H9 (cell line): ENCODE results near the gene MYCBPAP. TPM values are rescaled to one million over a fixed set of nuclear protein-coding genes. Genes with fewer than 3 reads are reported as not detected.
A peak's percentile ranks its signal among the peaks of the same experiment; 100 is the strongest.

Experiments used
- DNase-seq: peaks from one replicate; pipeline ENCODE4 v3.0.0-alpha.2; 2017
- H2AFZ ChIP-seq: one replicate; pipeline ENCODE4 v1.6.1; 2013; ENCODE audit warnings: mild to moderate bottlenecking, low read length, control low read depth, moderate library complexity
- H2AK5ac ChIP-seq: 2 replicates; pipeline ENCODE4 v1.6.1; 2013; ENCODE audit warnings: low read length, control low read depth, mixed read lengths; ENCODE audit not compliant: insufficient read length
- H2BK120ac ChIP-seq: one replicate; pipeline ENCODE4 v1.6.1; 2013; ENCODE audit warnings: low read depth, mild to moderate bottlenecking, low read length, control low read depth, inconsistent platforms; ENCODE audit not compliant: poor library complexity, severe bottlenecking
- H2BK12ac ChIP-seq: 2 replicates; pipeline ENCODE4 v1.6.1; 2013; ENCODE audit warnings: low read length, control low read depth, mixed read lengths, low read depth; ENCODE audit not compliant: insufficient read length
- H2BK15ac ChIP-seq: 2 replicates; pipeline ENCODE4 v1.6.1; 2013; ENCODE audit warnings: low read depth, low read length, control low read depth
- H2BK20ac ChIP-seq: one replicate; pipeline ENCODE4 v1.6.1; 2013; ENCODE audit warnings: low read depth, mild to moderate bottlenecking, low read length, control low read depth, inconsistent platforms; ENCODE audit not compliant: poor library complexity, severe bottlenecking
- H2BK5ac ChIP-seq: 2 replicates; pipeline ENCODE4 v1.6.1; 2013; ENCODE audit warnings: low read length, control low read depth, mixed read lengths; ENCODE audit not compliant: insufficient read length
- H3K14ac ChIP-seq: 2 replicates; pipeline ENCODE4 v1.6.1; 2013; ENCODE audit warnings: low read length, control low read depth; ENCODE audit not compliant: insufficient read depth
- H3K18ac ChIP-seq: 2 replicates; pipeline ENCODE4 v1.6.1; 2013; ENCODE audit warnings: low read depth, mild to moderate bottlenecking, mixed read lengths, low read length, control low read depth; ENCODE audit not compliant: insufficient read length
- H3K23ac ChIP-seq: 2 replicates; pipeline ENCODE4 v1.6.1; 2013; ENCODE audit warnings: low read length, control low read depth, mixed read lengths, low read depth; ENCODE audit not compliant: insufficient read length
- H3K23me2 ChIP-seq: 2 replicates; pipeline ENCODE4 v1.6.1; 2013; ENCODE audit warnings: low read depth, mild to moderate bottlenecking, mixed read lengths, low read length, control low read depth; ENCODE audit not compliant: insufficient read length, poor library complexity, severe bottlenecking
- H3K27ac ChIP-seq: 2 replicates; pipeline ENCODE4 v1.5.1; 2013; ENCODE audit warnings: low read length, control low read depth, mixed read lengths, low read depth; ENCODE audit not compliant: insufficient read length
- H3K27me3 ChIP-seq: 2 replicates; pipeline ENCODE4 v1.6.1; 2013; ENCODE audit warnings: low read length, control low read depth, inconsistent platforms; ENCODE audit not compliant: insufficient read depth
- H3K4ac ChIP-seq: 2 replicates; pipeline ENCODE4 v1.6.1; 2013; ENCODE audit warnings: low read depth, mild to moderate bottlenecking, control low read depth, inconsistent platforms, low read length, moderate library complexity
- H3K4me1 ChIP-seq: 2 replicates; pipeline ENCODE4 v1.6.1; 2013; ENCODE audit warnings: low read length, control low read depth, inconsistent platforms; ENCODE audit not compliant: insufficient read depth
- H3K4me2 ChIP-seq: 2 replicates; pipeline ENCODE4 v1.6.1; 2013; ENCODE audit warnings: low read length, control low read depth, mixed read lengths; ENCODE audit not compliant: insufficient read length, insufficient read depth
- H3K56ac ChIP-seq: 2 replicates; pipeline ENCODE4 v1.6.1; 2013; ENCODE audit warnings: low read depth, mild to moderate bottlenecking, mixed read lengths, low read length, control low read depth; ENCODE audit not compliant: insufficient read length
- H3K79me1 ChIP-seq: 2 replicates; pipeline ENCODE4 v1.6.1; 2013; ENCODE audit warnings: low read depth, mild to moderate bottlenecking, moderate library complexity, low read length, control low read depth, inconsistent platforms; ENCODE audit not compliant: insufficient read depth, poor library complexity, severe bottlenecking
- H3K79me2 ChIP-seq: 2 replicates; pipeline ENCODE4 v1.6.1; 2013; ENCODE audit warnings: low read length, control low read depth, inconsistent platforms; ENCODE audit not compliant: insufficient read depth
- H3K9ac ChIP-seq: 2 replicates; pipeline ENCODE4 v1.6.1; 2013; ENCODE audit warnings: low read length, control low read depth, mixed read lengths; ENCODE audit not compliant: insufficient read length; ENCODE audit errors: extremely low read depth
- H3K9me3 ChIP-seq: one replicate; pipeline ENCODE4 v1.6.1; 2013; ENCODE audit warnings: low read depth, low read length, inconsistent platforms; ENCODE audit not compliant: control insufficient read depth
- H3T11ph ChIP-seq: one replicate; pipeline ENCODE4 v1.6.1; 2013; ENCODE audit warnings: mild to moderate bottlenecking, low read length, control low read depth, inconsistent platforms
- H4K20me1 ChIP-seq: one replicate; pipeline ENCODE4 v1.6.1; 2013; ENCODE audit not compliant: control insufficient read depth, insufficient read length, insufficient read depth
- H4K5ac ChIP-seq: 2 replicates; pipeline ENCODE4 v1.6.1; 2013; ENCODE audit warnings: low read depth, mild to moderate bottlenecking, mixed read lengths, low read length, control low read depth; ENCODE audit not compliant: insufficient read length
- H4K8ac ChIP-seq: replicated peaks from 2 replicates; pipeline ENCODE4 v1.6.1; 2013; ENCODE audit warnings: low read length, control low read depth, mixed read lengths, low read depth; ENCODE audit not compliant: insufficient read length
- H4K91ac ChIP-seq: 2 replicates; pipeline ENCODE4 v1.6.1; 2013; ENCODE audit warnings: low read depth, mild to moderate bottlenecking, moderate library complexity, mixed read lengths, low read length, control low read depth; ENCODE audit not compliant: insufficient read length
- H3K27ac Mint-ChIP-seq, 3 experiments: 2 replicates in 2 of 3; 3 replicates in 1 of 3; pipeline ENCODE4 v1.8.0; 2020 to 2021; ENCODE audit warnings: mixed read lengths in 3 of 3, mild to moderate bottlenecking in 1 of 3, moderate library complexity in 1 of 3
- H3K27me3 Mint-ChIP-seq: 2 replicates; pipeline ENCODE4 v1.8.0; 2021; ENCODE audit warnings: low read depth, mild to moderate bottlenecking, moderate library complexity, mixed read lengths
- H3K36me3 Mint-ChIP-seq, 3 experiments: 2 replicates in 2 of 3; 3 replicates in 1 of 3; pipeline ENCODE4 v1.8.0; 2020 to 2021; ENCODE audit warnings: low read depth in 3 of 3, mixed read lengths in 3 of 3; ENCODE audit not compliant: insufficient read depth in 1 of 3
- H3K4me1 Mint-ChIP-seq, 2 experiments: 2 replicates each; pipeline ENCODE4 v1.8.0; 2020; ENCODE audit warnings: mixed read lengths in 2 of 2
- H3K4me3 Mint-ChIP-seq, 2 experiments: 2 replicates in 1 of 2; 3 replicates in 1 of 2; pipeline ENCODE4 v1.8.0; 2020 to 2021; ENCODE audit warnings: mild to moderate bottlenecking in 2 of 2, mixed read lengths in 2 of 2, moderate library complexity in 1 of 2
- H3K9me3 Mint-ChIP-seq, 2 experiments: 2 replicates in 1 of 2; 3 replicates in 1 of 2; pipeline ENCODE4 v1.8.0; 2020; ENCODE audit warnings: mild to moderate bottlenecking in 2 of 2, mixed read lengths in 2 of 2, moderate library complexity in 1 of 2
- CTCF ChIP-seq: fragments of 200-600 bp; sonication (generic); conservative IDR thresholded peaks from 3 replicates; pipeline ENCODE4 v1.8.0; 2021; ENCODE audit warnings: antibody characterized with exemption, mild to moderate bottlenecking
- WGBS: extraction: QIAGEN DNeasy Blood & Tissue Kit; methylation state at CpG from one replicate; pipeline ENCODE4 v1.1.7; 2013; ENCODE audit warnings: missing lambda C conversion rate, low lambda C conversion rate, mixed read lengths; ENCODE audit not compliant: insufficient read length; ENCODE audit errors: extremely low coverage; 5-methylcytosine and 5-hydroxymethylcytosine counted together
- long read RNA-seq: library from polyadenylated mRNA; unstranded; transcript quantifications from one replicate; pipeline ENCODE4 v2.0.0, GENCODE V29; 2020
- total RNA-seq: library from RNA; stranded (reverse); gene quantifications from 2 replicates; pipeline ENCODE4 v1.2.1, GENCODE V29; 2021

MYCBPAP gene, protein sequence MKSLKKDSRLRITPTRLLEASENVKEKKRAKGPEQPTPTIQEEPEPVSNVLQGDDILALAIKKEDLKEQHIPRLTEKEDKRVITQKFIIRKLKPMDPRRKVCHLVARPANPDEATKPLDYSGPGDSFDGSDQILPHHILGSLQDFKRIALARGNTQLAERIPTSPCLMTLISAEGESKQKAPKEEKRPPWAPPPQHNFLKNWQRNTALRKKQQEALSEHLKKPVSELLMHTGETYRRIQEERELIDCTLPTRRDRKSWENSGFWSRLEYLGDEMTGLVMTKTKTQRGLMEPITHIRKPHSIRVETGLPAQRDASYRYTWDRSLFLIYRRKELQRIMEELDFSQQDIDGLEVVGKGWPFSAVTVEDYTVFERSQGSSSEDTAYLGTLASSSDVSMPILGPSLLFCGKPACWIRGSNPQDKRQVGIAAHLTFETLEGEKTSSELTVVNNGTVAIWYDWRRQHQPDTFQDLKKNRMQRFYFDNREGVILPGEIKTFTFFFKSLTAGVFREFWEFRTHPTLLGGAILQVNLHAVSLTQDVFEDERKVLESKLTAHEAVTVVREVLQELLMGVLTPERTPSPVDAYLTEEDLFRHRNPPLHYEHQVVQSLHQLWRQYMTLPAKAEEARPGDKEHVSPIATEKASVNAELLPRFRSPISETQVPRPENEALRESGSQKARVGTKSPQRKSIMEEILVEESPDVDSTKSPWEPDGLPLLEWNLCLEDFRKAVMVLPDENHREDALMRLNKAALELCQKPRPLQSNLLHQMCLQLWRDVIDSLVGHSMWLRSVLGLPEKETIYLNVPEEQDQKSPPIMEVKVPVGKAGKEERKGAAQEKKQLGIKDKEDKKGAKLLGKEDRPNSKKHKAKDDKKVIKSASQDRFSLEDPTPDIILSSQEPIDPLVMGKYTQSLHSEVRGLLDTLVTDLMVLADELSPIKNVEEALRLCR
- total RNA-seq, result 1.7 and 1.9 TPM in 2 replicates
- long read RNA-seq, partial matches to known transcripts, result 0 of 3 reads
- long read RNA-seq, other reads (novel, unspliced or antisense), result 2 of 3 reads

DNA sequence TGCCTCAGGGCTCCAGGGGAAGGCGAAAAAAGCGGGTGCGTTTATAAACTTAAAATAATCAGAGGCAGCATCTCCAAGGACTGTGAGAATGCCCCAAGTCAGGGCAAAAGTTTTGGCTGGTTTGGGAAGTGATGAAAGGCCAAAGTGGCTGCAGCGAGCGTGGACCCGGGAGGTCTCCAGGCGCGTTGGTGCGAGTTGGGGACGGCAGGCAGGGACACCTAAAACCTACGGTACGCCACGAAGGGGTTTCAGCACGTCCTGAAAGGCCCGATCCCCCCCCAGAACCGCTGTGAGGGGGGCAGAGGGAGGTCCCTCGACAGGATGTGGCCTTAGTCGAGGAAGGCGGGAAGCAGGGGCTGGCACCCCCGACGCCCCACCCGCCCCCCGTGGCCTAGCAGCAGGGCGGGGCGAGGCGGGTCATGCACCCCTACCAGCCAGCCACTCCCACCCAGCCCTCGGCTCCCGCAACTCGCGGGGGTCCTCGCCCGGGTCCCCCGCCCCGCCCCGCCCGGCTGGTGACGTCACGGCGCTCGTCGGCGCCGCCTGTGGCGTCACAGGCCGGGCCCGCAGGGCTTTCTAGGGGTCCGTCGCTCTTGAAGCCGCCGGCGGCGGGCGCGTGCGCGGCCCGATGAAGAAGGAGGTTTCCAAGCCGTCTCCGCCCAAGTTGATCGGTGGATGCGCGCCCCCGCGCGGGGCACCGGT, at the start of gene MYCBPAP:
Gene MYCBPAP (plus strand): TSS at position 569 of the 702 bp plus-strand sequence. CDS start 236 bp downstream, outside the sequence.
- peaks cover 25 to 38% of the 10 kb centered on the region in 2 experiments for H3K4me1 Mint-ChIP-seq
- DNase-seq, result peak; percentile 90
- Histone ChIP-seq H2AK5ac (no peak within 1 kb of the TSS), H2BK120ac (no peak within 1 kb of the TSS), H3K79me1 (no peaks in the 10 kb centered on the region), H3K4ac (no peak within 1 kb of the TSS), H4K20me1 (no peaks in the 10 kb centered on the region), H3K9me3 (no peaks in the 10 kb centered on the region), H3K79me2 (no peaks in the 10 kb centered on the region), H3K9ac (peak within 1 kb of the TSS; percentile 47), H3K23ac (no peak within 1 kb of the TSS), H2BK15ac (no peak within 1 kb of the TSS), H4K5ac (no peak within 1 kb of the TSS), H3K23me2 (peaks cover 5% of the 10 kb centered on the region), H3K4me1 (peaks cover 3% of the 10 kb centered on the region; the same call in 1 of the 2 replicates), H2BK20ac (no peak within 1 kb of the TSS), H2BK5ac (no peak within 1 kb of the TSS), H3K4me2 (peak within 1 kb of the TSS; percentile 84), H2BK12ac (no peak within 1 kb of the TSS), H2AFZ (no peak within 1 kb of the TSS), H4K8ac (no peak within 1 kb of the TSS), H3T11ph (no peak within 1 kb of the TSS), H3K14ac (peak within 1 kb of the TSS; percentile 62), H3K27ac (no peak within 1 kb of the TSS), H3K18ac (peak within 1 kb of the TSS; percentile 87), H4K91ac (no peak within 1 kb of the TSS), H3K56ac (no peak within 1 kb of the TSS), H3K27me3 (no peaks in the 10 kb centered on the region; the same call in 1 of the 2 replicates)
- H3K27ac Mint-ChIP-seq, result peak within 1 kb of the TSS; percentile 45 to 83 (median 77); a peak in 6 of 7 replicates
- WGBS, result no CpG with 5 or more reads among the region's 66 CpGs
- no peaks in the 10 kb centered on the region; a peak in 2 of 5 replicates for H3K9me3 Mint-ChIP-seq
- peak within 1 kb of the TSS; percentile 85 to 94 for H3K4me3 Mint-ChIP-seq
- H3K36me3 Mint-ChIP-seq, result no peaks in the 10 kb centered on the region
- peaks cover 16% of the 10 kb centered on the region for H3K27me3 Mint-ChIP-seq
- TF ChIP-seq CTCF, result peak; percentile 24; the same call in 1 of the 3 replicates
